GM21367 (cell line): ENCODE results near the gene PTGS2.

Experiments
- ATAC-seq: cut with Tn5 transposase; IDR thresholded peaks from one replicate; pipeline ENCODE4 v1.9.1; 2021; ENCODE audit not compliant: unreplicated experiment

PTGS2 gene

GRCh38 chr1:186680245-186681061, at the start of gene PTGS2:
Gene PTGS2, minus strand, starts transcription at chr1:186680423. Its CDS starts 133 bp downstream, at chr1:186680290.
- ATAC-seq: peak; percentile 94

GRCh38 chr1:186722711-186723309, 42.6 kb upstream of the PTGS2 start:
- peak; percentile 91 for ATAC-seq

GRCh38 chr1:186717286-186717685, 37.1 kb upstream of the PTGS2 start:
- no peak for ATAC-seq

GRCh38 chr1:186715887-186716809, 35.9 kb upstream of the PTGS2 start:
- no peak for ATAC-seq

GRCh38 chr1:186710696-186711095, 30.5 kb upstream of the PTGS2 start:
- no peak for ATAC-seq

GRCh38 chr1:186708694-186709097, 28.5 kb upstream of the PTGS2 start:
- no peak for ATAC-seq

GRCh38 chr1:186703209-186703766, 23.1 kb upstream of the PTGS2 start:
- no peak for ATAC-seq

GRCh38 chr1:186700722-186701121, 20.5 kb upstream of the PTGS2 start:
- ATAC-seq: no peak

- ATAC-seq: no peak
These were observed 19.3 kb upstream of the PTGS2 start for GRCh38 chr1:186699519-186699918.

- no peak for ATAC-seq
These were observed 9.7 kb upstream of the PTGS2 start for GRCh38 chr1:186689907-186690306.

- no peak for ATAC-seq
These were observed 9.2 kb upstream of the PTGS2 start for GRCh38 chr1:186689376-186689775.

- ATAC-seq: no peak
These were observed 3.6 kb upstream of the PTGS2 start for GRCh38 chr1:186683652-186684410.

- no peak for ATAC-seq
These were observed 2.5 kb upstream of the PTGS2 start for GRCh38 chr1:186682736-186683135.

GRCh38 chr1:186681801-186682200, 1.6 kb upstream of the PTGS2 start:
- ATAC-seq: no peak

- no peak for ATAC-seq
These were observed 898 bp upstream of the PTGS2 start for GRCh38 chr1:186681121-186681520.

GRCh38 chr1:186679924-186680244, 339 bp downstream of the PTGS2 start:
- no peak for ATAC-seq

GRCh38 chr1:186678155-186678554, 2.1 kb downstream of the PTGS2 start:
- no peak for ATAC-seq

- ATAC-seq: no peak
These were observed 7.6 kb downstream of the PTGS2 start for GRCh38 chr1:186672596-186672995.

GRCh38 chr1:186672131-186672530, 8.1 kb downstream of the PTGS2 start:
- no peak for ATAC-seq

- ATAC-seq: no peak
These were observed 8.9 kb downstream of the PTGS2 start for GRCh38 chr1:186671136-186671825.
